MM.1S (cell line): ENCODE data around the gene TNF.
A peak's percentile ranks its signal among the peaks of the same experiment; 100 is the strongest.

ENCODE experiments used
- DNase-seq: peaks from one replicate; pipeline ENCODE4 v3.0.0-alpha.2; 2015
- H2AFZ ChIP-seq: fragments of 300-600 bp; sonication (generic); 2 replicates; pipeline ENCODE4 v1.6.0; 2016; ENCODE audit warnings: antibody characterized with exemption, low read length
- H3F3A ChIP-seq: fragments of 300-600 bp; sonication (generic); 2 replicates; pipeline ENCODE4 v1.6.1; 2016; ENCODE audit warnings: mild to moderate bottlenecking, antibody characterized with exemption, low read length, moderate library complexity, mixed read lengths; ENCODE audit not compliant: insufficient read depth
- H3K27ac ChIP-seq: fragments of 300-600 bp; sonication (generic); 2 replicates; pipeline ENCODE4 v1.5.1; 2016; ENCODE audit warnings: mild to moderate bottlenecking, low read length
- H3K27me3 ChIP-seq: fragments of 300-600 bp; sonication (generic); replicated peaks from 2 replicates; pipeline ENCODE4 v1.6.0; 2016; ENCODE audit warnings: low read length; ENCODE audit not compliant: insufficient read depth
- H3K36me3 ChIP-seq: fragments of 300-600 bp; sonication (generic); replicated peaks from 2 replicates; pipeline ENCODE4 v1.6.1; 2016; ENCODE audit warnings: mild to moderate bottlenecking, low read length, mixed read lengths; ENCODE audit not compliant: insufficient read depth
- H3K4me1 ChIP-seq: fragments of 300-600 bp; sonication (generic); 2 replicates; pipeline ENCODE4 v1.6.1; 2016; ENCODE audit warnings: low read length, mixed read lengths
- H3K4me2 ChIP-seq: fragments of 300-600 bp; sonication (generic); 2 replicates; pipeline ENCODE4 v1.6.0; 2016; ENCODE audit warnings: low read depth, low read length
- H3K4me3 ChIP-seq: fragments of 300-600 bp; sonication (generic); 2 replicates; pipeline ENCODE4 v1.5.1; 2016; ENCODE audit warnings: low read length, mixed read lengths
- H3K79me2 ChIP-seq: fragments of 300-600 bp; sonication (generic); 2 replicates; pipeline ENCODE4 v1.6.1; 2016; ENCODE audit warnings: mixed run types, low read length, mixed read lengths
- H3K9ac ChIP-seq: fragments of 300-600 bp; sonication (generic); 2 replicates; pipeline ENCODE4 v1.6.1; 2016; ENCODE audit warnings: low read length, mixed read lengths
- H3K9me2 ChIP-seq: fragments of 300-600 bp; sonication (generic); replicated peaks from 2 replicates; pipeline ENCODE4 v1.6.1; 2016; ENCODE audit warnings: mild to moderate bottlenecking, low read length, mixed read lengths; ENCODE audit not compliant: insufficient read depth
- H3K9me3 ChIP-seq: fragments of 300-600 bp; sonication (generic); replicated peaks from 2 replicates; pipeline ENCODE4 v1.6.1; 2016; ENCODE audit warnings: mild to moderate bottlenecking, low read length, mixed read lengths; ENCODE audit not compliant: insufficient read depth
- H4K20me1 ChIP-seq: fragments of 300-600 bp; sonication (generic); 2 replicates; pipeline ENCODE4 v1.6.1; 2016; ENCODE audit warnings: mild to moderate bottlenecking, low read length, moderate library complexity, mixed read lengths; ENCODE audit not compliant: insufficient read depth
- CTCF ChIP-seq: fragments of 300-600 bp; sonication (generic); IDR thresholded peaks from 2 replicates; pipeline ENCODE4 v1.5.1; 2016; ENCODE audit warnings: antibody characterized with exemption, low read length, mixed read lengths
- EZH2 ChIP-seq: fragments of 300-600 bp; sonication (generic); optimal IDR thresholded peaks from 2 replicates; pipeline ENCODE3; 2017; ENCODE audit warnings: low read depth, mild to moderate bottlenecking, antibody characterized with exemption, low read length, mixed read lengths
- EZH2phosphoT487 ChIP-seq: fragments of 300-600 bp; sonication (generic); IDR thresholded peaks from 2 replicates; pipeline ENCODE4 v1.6.1; 2018; ENCODE audit warnings: antibody characterized with exemption, low read length

Gene TNF

GRCh38 chr6:31568537-31568961 is 6.8 kb upstream of the TNF start:
- no peaks in the 10 kb centered on the region for H3K36me3 ChIP-seq
- peak overlapping the region; percentile 9; the same call in 1 of the 2 replicates for H3K27ac ChIP-seq
- H3K4me2 ChIP-seq, result peak overlapping the region; percentile 28; the same call in 1 of the 2 replicates
- no peak overlapping the region for H3K4me3 ChIP-seq
- H3K4me1 ChIP-seq, result peaks cover 47% of the 10 kb centered on the region
- no peak overlapping the region for H2AFZ ChIP-seq
- TF ChIP-seq EZH2phosphoT487, result no peak
- no peak for TF ChIP-seq CTCF
- no peak for TF ChIP-seq EZH2
- H3K27me3 ChIP-seq, result peaks cover 10% of the 10 kb centered on the region
- H4K20me1 ChIP-seq, result no peaks in the 10 kb centered on the region
- no peak overlapping the region for H3K9ac ChIP-seq
- no peaks in the 10 kb centered on the region for H3K79me2 ChIP-seq
- H3K9me2 ChIP-seq, result no peaks in the 10 kb centered on the region
- H3F3A ChIP-seq, result peaks cover 17% of the 10 kb centered on the region
- peak; percentile 91 for DNase-seq
- H3K9me3 ChIP-seq, result no peaks in the 10 kb centered on the region

- Histone ChIP-seq H3K4me2 (no peak overlapping the region), H3K9ac (no peak overlapping the region), H3K4me1 (peaks cover 47% of the 10 kb centered on the region), H2AFZ (no peak overlapping the region), H3K27me3 (peaks cover 16% of the 10 kb centered on the region), H3K9me2 (no peaks in the 10 kb centered on the region), H3K36me3 (no peaks in the 10 kb centered on the region), H3K4me3 (no peak overlapping the region), H3K79me2 (no peaks in the 10 kb centered on the region), H4K20me1 (no peaks in the 10 kb centered on the region), H3F3A (peaks cover 17% of the 10 kb centered on the region), H3K9me3 (no peaks in the 10 kb centered on the region), H3K27ac (no peak overlapping the region)
- TF ChIP-seq EZH2 (no peak), EZH2phosphoT487 (no peak), CTCF (no peak)
- DNase-seq, result no peak
Measured at GRCh38 chr6:31569861-31570536, 5.4 kb upstream of the TNF start.

- Histone ChIP-seq H3K9me2 (no peaks in the 10 kb centered on the region), H3K27me3 (peaks cover 35% of the 10 kb centered on the region), H3K4me2 (peak within 1 kb of the TSS; percentile 59; the same call in 1 of the 2 replicates), H3K79me2 (no peaks in the 10 kb centered on the region), H3K4me1 (peaks cover 45% of the 10 kb centered on the region), H4K20me1 (no peaks in the 10 kb centered on the region), H3K4me3 (peak within 1 kb of the TSS; percentile 37), H3F3A (peaks cover 17% of the 10 kb centered on the region), H3K9ac (peak within 1 kb of the TSS; percentile 42), H3K27ac (peak within 1 kb of the TSS; percentile 54; the same call in 1 of the 2 replicates), H2AFZ (peak within 1 kb of the TSS; percentile 57), H3K36me3 (no peaks in the 10 kb centered on the region), H3K9me3 (no peaks in the 10 kb centered on the region)
- DNase-seq, result peak; percentile 48
- TF ChIP-seq CTCF (no peak), EZH2phosphoT487 (no peak), EZH2 (no peak)
Measured at GRCh38 chr6:31572041-31572911, 3.1 kb upstream of the TNF start, which contains the start of gene LTA. TSS of gene LTA (plus strand) at chr6:31572289. CDS start at chr6:31572743, 454 bp downstream.
